H9 (cell line): ENCODE measurements around the gene PTPRN2. TPM values are rescaled to one million over a fixed set of nuclear protein-coding genes. Genes with fewer than 3 reads are reported as not detected.
A peak's percentile ranks its signal among the peaks of the same experiment; 100 is the strongest.

Experiments used
- DNase-seq: peaks from one replicate; pipeline ENCODE4 v3.0.0-alpha.2; 2017
- H2AFZ ChIP-seq: one replicate; pipeline ENCODE4 v1.6.1; 2013; ENCODE audit warnings: mild to moderate bottlenecking, low read length, control low read depth, moderate library complexity
- H2AK5ac ChIP-seq: 2 replicates; pipeline ENCODE4 v1.6.1; 2013; ENCODE audit warnings: low read length, control low read depth, mixed read lengths; ENCODE audit not compliant: insufficient read length
- H2BK120ac ChIP-seq: one replicate; pipeline ENCODE4 v1.6.1; 2013; ENCODE audit warnings: low read depth, mild to moderate bottlenecking, low read length, control low read depth, inconsistent platforms; ENCODE audit not compliant: poor library complexity, severe bottlenecking
- H2BK12ac ChIP-seq: 2 replicates; pipeline ENCODE4 v1.6.1; 2013; ENCODE audit warnings: low read length, control low read depth, mixed read lengths, low read depth; ENCODE audit not compliant: insufficient read length
- H2BK15ac ChIP-seq: 2 replicates; pipeline ENCODE4 v1.6.1; 2013; ENCODE audit warnings: low read depth, low read length, control low read depth
- H2BK20ac ChIP-seq: one replicate; pipeline ENCODE4 v1.6.1; 2013; ENCODE audit warnings: low read depth, mild to moderate bottlenecking, low read length, control low read depth, inconsistent platforms; ENCODE audit not compliant: poor library complexity, severe bottlenecking
- H2BK5ac ChIP-seq: 2 replicates; pipeline ENCODE4 v1.6.1; 2013; ENCODE audit warnings: low read length, control low read depth, mixed read lengths; ENCODE audit not compliant: insufficient read length
- H3K14ac ChIP-seq: 2 replicates; pipeline ENCODE4 v1.6.1; 2013; ENCODE audit warnings: low read length, control low read depth; ENCODE audit not compliant: insufficient read depth
- H3K18ac ChIP-seq: 2 replicates; pipeline ENCODE4 v1.6.1; 2013; ENCODE audit warnings: low read depth, mild to moderate bottlenecking, mixed read lengths, low read length, control low read depth; ENCODE audit not compliant: insufficient read length
- H3K23ac ChIP-seq: 2 replicates; pipeline ENCODE4 v1.6.1; 2013; ENCODE audit warnings: low read length, control low read depth, mixed read lengths, low read depth; ENCODE audit not compliant: insufficient read length
- H3K23me2 ChIP-seq: 2 replicates; pipeline ENCODE4 v1.6.1; 2013; ENCODE audit warnings: low read depth, mild to moderate bottlenecking, mixed read lengths, low read length, control low read depth; ENCODE audit not compliant: insufficient read length, poor library complexity, severe bottlenecking
- H3K27ac ChIP-seq: 2 replicates; pipeline ENCODE4 v1.5.1; 2013; ENCODE audit warnings: low read length, control low read depth, mixed read lengths, low read depth; ENCODE audit not compliant: insufficient read length
- H3K27me3 ChIP-seq: 2 replicates; pipeline ENCODE4 v1.6.1; 2013; ENCODE audit warnings: low read length, control low read depth, inconsistent platforms; ENCODE audit not compliant: insufficient read depth
- H3K4ac ChIP-seq: 2 replicates; pipeline ENCODE4 v1.6.1; 2013; ENCODE audit warnings: low read depth, mild to moderate bottlenecking, control low read depth, inconsistent platforms, low read length, moderate library complexity
- H3K4me1 ChIP-seq: 2 replicates; pipeline ENCODE4 v1.6.1; 2013; ENCODE audit warnings: low read length, control low read depth, inconsistent platforms; ENCODE audit not compliant: insufficient read depth
- H3K4me2 ChIP-seq: 2 replicates; pipeline ENCODE4 v1.6.1; 2013; ENCODE audit warnings: low read length, control low read depth, mixed read lengths; ENCODE audit not compliant: insufficient read length, insufficient read depth
- H3K56ac ChIP-seq: 2 replicates; pipeline ENCODE4 v1.6.1; 2013; ENCODE audit warnings: low read depth, mild to moderate bottlenecking, mixed read lengths, low read length, control low read depth; ENCODE audit not compliant: insufficient read length
- H3K79me1 ChIP-seq: 2 replicates; pipeline ENCODE4 v1.6.1; 2013; ENCODE audit warnings: low read depth, mild to moderate bottlenecking, moderate library complexity, low read length, control low read depth, inconsistent platforms; ENCODE audit not compliant: insufficient read depth, poor library complexity, severe bottlenecking
- H3K79me2 ChIP-seq: 2 replicates; pipeline ENCODE4 v1.6.1; 2013; ENCODE audit warnings: low read length, control low read depth, inconsistent platforms; ENCODE audit not compliant: insufficient read depth
- H3K9ac ChIP-seq: 2 replicates; pipeline ENCODE4 v1.6.1; 2013; ENCODE audit warnings: low read length, control low read depth, mixed read lengths; ENCODE audit not compliant: insufficient read length; ENCODE audit errors: extremely low read depth
- H3K9me3 ChIP-seq: one replicate; pipeline ENCODE4 v1.6.1; 2013; ENCODE audit warnings: low read depth, low read length, inconsistent platforms; ENCODE audit not compliant: control insufficient read depth
- H3T11ph ChIP-seq: one replicate; pipeline ENCODE4 v1.6.1; 2013; ENCODE audit warnings: mild to moderate bottlenecking, low read length, control low read depth, inconsistent platforms
- H4K20me1 ChIP-seq: one replicate; pipeline ENCODE4 v1.6.1; 2013; ENCODE audit not compliant: control insufficient read depth, insufficient read length, insufficient read depth
- H4K5ac ChIP-seq: 2 replicates; pipeline ENCODE4 v1.6.1; 2013; ENCODE audit warnings: low read depth, mild to moderate bottlenecking, mixed read lengths, low read length, control low read depth; ENCODE audit not compliant: insufficient read length
- H4K8ac ChIP-seq: replicated peaks from 2 replicates; pipeline ENCODE4 v1.6.1; 2013; ENCODE audit warnings: low read length, control low read depth, mixed read lengths, low read depth; ENCODE audit not compliant: insufficient read length
- H4K91ac ChIP-seq: 2 replicates; pipeline ENCODE4 v1.6.1; 2013; ENCODE audit warnings: low read depth, mild to moderate bottlenecking, moderate library complexity, mixed read lengths, low read length, control low read depth; ENCODE audit not compliant: insufficient read length
- H3K27ac Mint-ChIP-seq, 3 experiments: 2 replicates in 2 of 3; 3 replicates in 1 of 3; pipeline ENCODE4 v1.8.0; 2020 to 2021; ENCODE audit warnings: mixed read lengths in 3 of 3, mild to moderate bottlenecking in 1 of 3, moderate library complexity in 1 of 3
- H3K27me3 Mint-ChIP-seq: 2 replicates; pipeline ENCODE4 v1.8.0; 2021; ENCODE audit warnings: low read depth, mild to moderate bottlenecking, moderate library complexity, mixed read lengths
- H3K36me3 Mint-ChIP-seq, 3 experiments: 2 replicates in 2 of 3; 3 replicates in 1 of 3; pipeline ENCODE4 v1.8.0; 2020 to 2021; ENCODE audit warnings: low read depth in 3 of 3, mixed read lengths in 3 of 3; ENCODE audit not compliant: insufficient read depth in 1 of 3
- H3K4me1 Mint-ChIP-seq, 2 experiments: 2 replicates each; pipeline ENCODE4 v1.8.0; 2020; ENCODE audit warnings: mixed read lengths in 2 of 2
- H3K4me3 Mint-ChIP-seq, 2 experiments: 2 replicates in 1 of 2; 3 replicates in 1 of 2; pipeline ENCODE4 v1.8.0; 2020 to 2021; ENCODE audit warnings: mild to moderate bottlenecking in 2 of 2, mixed read lengths in 2 of 2, moderate library complexity in 1 of 2
- H3K9me3 Mint-ChIP-seq, 2 experiments: 2 replicates in 1 of 2; 3 replicates in 1 of 2; pipeline ENCODE4 v1.8.0; 2020; ENCODE audit warnings: mild to moderate bottlenecking in 2 of 2, mixed read lengths in 2 of 2, moderate library complexity in 1 of 2
- WGBS: extraction: QIAGEN DNeasy Blood & Tissue Kit; methylation state at CpG from one replicate; pipeline ENCODE4 v1.1.7; 2013; ENCODE audit warnings: missing lambda C conversion rate, low lambda C conversion rate, mixed read lengths; ENCODE audit not compliant: insufficient read length; ENCODE audit errors: extremely low coverage; 5-methylcytosine and 5-hydroxymethylcytosine counted together
- total RNA-seq: library from RNA; stranded (reverse); gene quantifications from 2 replicates; pipeline ENCODE4 v1.2.1, GENCODE V29; 2021
- TF ChIP-seq, protein P1 (sequence below): fragments of 200-600 bp; sonication (generic); conservative IDR thresholded peaks from 3 replicates; pipeline ENCODE4 v1.8.0; 2021; ENCODE audit warnings: antibody characterized with exemption, mild to moderate bottlenecking

Gene PTPRN2
- total RNA-seq, 1 experiment from 2014 or later, result 5.2 TPM

DNA sequence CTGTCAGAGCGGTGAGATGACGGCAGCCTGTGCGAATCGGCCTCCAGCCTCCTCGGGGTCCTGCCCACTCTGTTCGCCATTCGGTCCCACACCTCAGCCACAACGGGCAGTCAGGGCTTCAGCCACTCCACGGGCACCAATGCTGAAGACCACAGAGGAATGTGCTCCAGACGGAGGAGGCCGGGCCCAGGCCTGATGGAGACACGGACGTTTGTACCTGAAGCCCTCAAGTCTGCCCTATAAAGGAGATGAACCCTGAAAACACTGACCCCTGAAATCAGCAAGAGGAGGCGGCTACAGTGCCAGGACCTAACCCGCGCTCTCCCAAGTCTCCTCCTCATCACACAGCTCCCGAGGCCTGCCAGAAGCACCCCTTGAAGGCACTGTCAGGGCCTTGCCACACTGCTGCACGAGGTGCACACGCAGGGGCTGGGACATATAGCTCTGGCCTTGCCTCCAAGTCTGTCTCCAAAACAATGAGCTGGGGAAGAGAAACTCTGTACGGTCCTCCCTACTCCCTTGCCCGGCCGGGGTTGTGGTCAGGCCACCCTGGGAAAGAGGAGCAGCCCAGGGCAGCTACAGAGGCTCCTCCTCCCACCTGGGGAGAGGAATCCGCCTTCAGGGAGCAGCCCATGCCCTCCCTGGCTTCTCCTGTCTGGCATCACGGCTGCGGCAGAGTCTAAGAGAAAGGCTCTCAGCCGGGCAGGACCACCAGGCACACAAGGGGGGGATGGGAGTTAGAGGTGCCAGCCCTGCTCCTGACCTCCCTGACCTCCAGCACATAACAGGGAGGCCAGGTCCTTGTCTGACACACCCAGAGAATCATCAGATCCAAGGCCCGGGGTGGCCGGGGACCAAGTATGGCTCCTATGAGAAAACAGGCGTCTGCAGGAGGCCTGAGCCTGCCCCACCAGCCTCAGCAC, 310.1 kb downstream of the PTPRN2 start:
- Histone ChIP-seq H3K27me3 (no peaks in the 10 kb centered on the region), H3K23me2 (no peaks in the 10 kb centered on the region), H2BK5ac (no peak overlapping the region), H3K9me3 (no peaks in the 10 kb centered on the region), H3K9ac (no peak overlapping the region), H3K56ac (no peak overlapping the region), H3K4ac (no peak overlapping the region), H4K91ac (no peak overlapping the region), H3K23ac (no peak overlapping the region), H3K27ac (no peak overlapping the region), H3K4me1 (no peaks in the 10 kb centered on the region; the same call in 1 of the 2 replicates), H3K14ac (no peak overlapping the region), H2AK5ac (no peak overlapping the region), H2BK20ac (no peak overlapping the region), H4K20me1 (no peaks in the 10 kb centered on the region), H3T11ph (no peak overlapping the region), H3K4me2 (no peak overlapping the region), H2BK120ac (no peak overlapping the region), H2AFZ (no peak overlapping the region), H4K8ac (no peak overlapping the region), H3K18ac (no peak overlapping the region), H2BK12ac (no peak overlapping the region), H4K5ac (no peak overlapping the region), H2BK15ac (no peak overlapping the region), H3K79me1 (no peaks in the 10 kb centered on the region), H3K79me2 (no peaks in the 10 kb centered on the region)
- H3K36me3 Mint-ChIP-seq, result peaks cover 5 to 16% (median 6%) of the 10 kb centered on the region in 3 experiments; a peak in 6 of 7 replicates
- H3K27ac Mint-ChIP-seq, result no peak overlapping the region; a peak in 1 of 7 replicates
- 0 out of 2 replicates have a peak, but pooled peaks cover 1% of the 10 kb centered on the region for H3K27me3 Mint-ChIP-seq
- no peak overlapping the region for H3K4me3 Mint-ChIP-seq
- WGBS, result no CpG with 5 or more reads among the region's 29 CpGs
- peaks cover 18 to 20% of the 10 kb centered on the region in 2 experiments for H3K9me3 Mint-ChIP-seq
- peaks cover 25 to 29% of the 10 kb centered on the region in 2 experiments for H3K4me1 Mint-ChIP-seq
- TF ChIP-seq, protein P1, sequence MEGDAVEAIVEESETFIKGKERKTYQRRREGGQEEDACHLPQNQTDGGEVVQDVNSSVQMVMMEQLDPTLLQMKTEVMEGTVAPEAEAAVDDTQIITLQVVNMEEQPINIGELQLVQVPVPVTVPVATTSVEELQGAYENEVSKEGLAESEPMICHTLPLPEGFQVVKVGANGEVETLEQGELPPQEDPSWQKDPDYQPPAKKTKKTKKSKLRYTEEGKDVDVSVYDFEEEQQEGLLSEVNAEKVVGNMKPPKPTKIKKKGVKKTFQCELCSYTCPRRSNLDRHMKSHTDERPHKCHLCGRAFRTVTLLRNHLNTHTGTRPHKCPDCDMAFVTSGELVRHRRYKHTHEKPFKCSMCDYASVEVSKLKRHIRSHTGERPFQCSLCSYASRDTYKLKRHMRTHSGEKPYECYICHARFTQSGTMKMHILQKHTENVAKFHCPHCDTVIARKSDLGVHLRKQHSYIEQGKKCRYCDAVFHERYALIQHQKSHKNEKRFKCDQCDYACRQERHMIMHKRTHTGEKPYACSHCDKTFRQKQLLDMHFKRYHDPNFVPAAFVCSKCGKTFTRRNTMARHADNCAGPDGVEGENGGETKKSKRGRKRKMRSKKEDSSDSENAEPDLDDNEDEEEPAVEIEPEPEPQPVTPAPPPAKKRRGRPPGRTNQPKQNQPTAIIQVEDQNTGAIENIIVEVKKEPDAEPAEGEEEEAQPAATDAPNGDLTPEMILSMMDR, result no peak
- peak; percentile 24 for DNase-seq
